Esophagus muscularis mucosa (tissue), 4 donors: ENCODE data around the gene ST6GALNAC3. TPM values are rescaled to one million over a fixed set of nuclear protein-coding genes. Genes with fewer than 3 reads are reported as not detected.

Source experiments
- DNase-seq: peaks from one replicate; pipeline ENCODE4 v3.0.0-alpha.2; 2017; ENCODE audit errors: extremely low spot score
- H3K27ac ChIP-seq, 4 donors: fragments of 200-600 bp; sonication (generic); replicated peaks in 1 of 4; 1 replicate in 3 of 4; 2 replicates in 1 of 4; pipeline ENCODE4 v1.5.1; 2016 to 2019; ENCODE audit warnings: mild to moderate bottlenecking in 1 of 4
- H3K27me3 ChIP-seq, 4 donors: fragments of 200-600 bp; sonication (generic); one replicate each; pipeline versions ENCODE4 v1.5.1 to v1.6.0; 2016 to 2019
- H3K36me3 ChIP-seq, 4 donors: fragments of 200-600 bp; sonication (generic); one replicate each; pipeline ENCODE4 v1.5.1; 2016 to 2019
- H3K4me1 ChIP-seq, 4 donors: fragments of 200-600 bp; sonication (generic); one replicate each; pipeline ENCODE4 v1.5.1; 2016 to 2019
- H3K4me3 ChIP-seq, 4 donors: fragments of 200-600 bp; sonication (generic); 1 replicate in 2 of 4; 2 replicates in 2 of 4; pipeline ENCODE4 v1.5.1; 2016 to 2019; ENCODE audit warnings: mild to moderate bottlenecking in 4 of 4, moderate library complexity in 1 of 4
- H3K9me3 ChIP-seq, 4 donors: fragments of 200-600 bp; sonication (generic); 1 replicate in 3 of 4; 2 replicates in 1 of 4; pipeline ENCODE4 v1.5.1; 2016 to 2019
- EP300 ChIP-seq: sonication (generic); formaldehyde crosslinking; IDR thresholded peaks from one replicate; pipeline ENCODE4 v1.6.1; 2017; ENCODE audit warnings: antibody characterized with exemption
- POLR2A ChIP-seq: fragments of 450-650 bp; IDR thresholded peaks from one replicate; pipeline ENCODE4 v1.6.1; 2017; ENCODE audit warnings: antibody characterized with exemption, moderate library complexity, mild to moderate bottlenecking, low read depth
- POLR2AphosphoS5 ChIP-seq, 2 donors: sonication (generic); formaldehyde crosslinking; IDR thresholded peaks; one replicate each; pipeline ENCODE4 v1.6.1; 2017; ENCODE audit warnings: antibody characterized with exemption in 2 of 2
- WGBS: methylation state at CpG from one replicate; pipeline ENCODE4 v1.1.5; 2018; 5-methylcytosine and 5-hydroxymethylcytosine counted together
- intact Hi-C: fragments of 100-400 bp; cut with DNase I; formaldehyde crosslinking; loops from one replicate; pipeline ENCODE4 v1.15.1; 2023
- total RNA-seq, 4 donors: library from RNA; depleted of rRNA; stranded (reverse); fragments of >200 nt; gene quantifications; one replicate each; pipeline versions ENCODE4 v1.1.0 to v1.2.1, GENCODE V29; 2016
- TF ChIP-seq, protein P1 (sequence below), 3 experiments: fragments of 200-600 bp in 2 of 3; fragments of 450-650 bp in 1 of 3; sonication (generic) in 2 of 3; IDR thresholded peaks; one replicate each; pipeline ENCODE4 v1.5.1; 2017 to 2019; ENCODE audit warnings: antibody characterized with exemption in 3 of 3, mild to moderate bottlenecking in 2 of 3, moderate library complexity in 1 of 3

The ST6GALNAC3 gene
- total RNA-seq, 4 donors from 2014 or later = 2.1 to 6.8 (median 4.8) TPM

DNA sequence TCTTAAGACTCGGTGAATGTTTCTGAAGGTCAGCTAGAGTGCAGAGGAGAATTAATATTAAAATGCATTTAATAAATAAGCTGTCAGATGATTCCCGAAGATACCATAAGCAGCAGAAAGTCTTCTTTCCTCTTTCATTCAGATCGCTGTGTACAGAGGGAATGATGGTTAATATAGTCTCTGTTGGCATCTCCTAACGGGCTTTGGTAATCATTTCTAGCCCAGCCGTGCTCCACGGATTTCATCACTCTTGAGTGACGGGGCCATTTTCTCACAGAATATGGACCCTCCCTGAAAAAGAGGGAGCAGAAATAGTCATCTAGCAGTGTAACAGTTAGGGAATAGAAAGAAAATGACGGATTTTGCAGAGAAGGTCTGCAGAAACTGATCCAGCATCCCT lies 103.1 kb downstream of the ST6GALNAC3 start:
- intact Hi-C loops = no loop called here
- H3K27me3 ChIP-seq = no peaks in the 10 kb centered on the region
- no peaks in the 10 kb centered on the region for H3K4me1 ChIP-seq
- WGBS = 79% methylated on average over 8 of the region's 8 CpGs
- H3K36me3 ChIP-seq = no peaks in the 10 kb centered on the region
- H3K27ac ChIP-seq = no peak overlapping the region
- TF ChIP-seq EP300 (no peak), POLR2A (no peak), POLR2AphosphoS5 (IDR thresholded peaks at IDR 0.05) (no peak)
- TF ChIP-seq, protein P1, sequence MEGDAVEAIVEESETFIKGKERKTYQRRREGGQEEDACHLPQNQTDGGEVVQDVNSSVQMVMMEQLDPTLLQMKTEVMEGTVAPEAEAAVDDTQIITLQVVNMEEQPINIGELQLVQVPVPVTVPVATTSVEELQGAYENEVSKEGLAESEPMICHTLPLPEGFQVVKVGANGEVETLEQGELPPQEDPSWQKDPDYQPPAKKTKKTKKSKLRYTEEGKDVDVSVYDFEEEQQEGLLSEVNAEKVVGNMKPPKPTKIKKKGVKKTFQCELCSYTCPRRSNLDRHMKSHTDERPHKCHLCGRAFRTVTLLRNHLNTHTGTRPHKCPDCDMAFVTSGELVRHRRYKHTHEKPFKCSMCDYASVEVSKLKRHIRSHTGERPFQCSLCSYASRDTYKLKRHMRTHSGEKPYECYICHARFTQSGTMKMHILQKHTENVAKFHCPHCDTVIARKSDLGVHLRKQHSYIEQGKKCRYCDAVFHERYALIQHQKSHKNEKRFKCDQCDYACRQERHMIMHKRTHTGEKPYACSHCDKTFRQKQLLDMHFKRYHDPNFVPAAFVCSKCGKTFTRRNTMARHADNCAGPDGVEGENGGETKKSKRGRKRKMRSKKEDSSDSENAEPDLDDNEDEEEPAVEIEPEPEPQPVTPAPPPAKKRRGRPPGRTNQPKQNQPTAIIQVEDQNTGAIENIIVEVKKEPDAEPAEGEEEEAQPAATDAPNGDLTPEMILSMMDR (IDR thresholded peaks at IDR 0.05) = no peak
- H3K4me3 ChIP-seq = no peak overlapping the region
- DNase-seq = no peak
- H3K9me3 ChIP-seq = peaks cover 0 to 6% (median 0%) of the 10 kb centered on the region in 4 donors

DNA sequence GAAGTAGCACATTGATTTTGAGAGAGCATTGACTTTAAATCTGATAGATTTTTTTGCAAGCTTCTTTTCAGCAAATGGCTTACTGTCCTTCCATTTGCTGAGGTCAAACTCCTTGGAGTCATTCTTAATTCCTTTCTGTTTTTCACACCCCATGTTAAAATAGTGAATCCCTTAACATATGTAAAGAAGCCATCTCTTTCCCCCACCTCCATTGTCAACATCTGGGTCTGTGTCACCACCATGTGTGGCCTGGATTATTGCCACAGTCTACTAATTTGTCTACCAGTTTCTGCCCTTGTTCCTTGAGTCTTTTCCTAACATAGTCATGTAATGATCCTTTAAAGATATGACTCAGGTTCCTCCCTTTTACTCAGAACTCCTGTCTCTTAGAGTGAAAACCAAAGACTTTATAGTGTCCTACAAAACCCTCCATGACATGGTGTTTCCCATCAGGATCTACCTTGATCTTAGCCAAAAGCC lies 104.7 kb downstream of the ST6GALNAC3 start:
- Histone ChIP-seq H3K27ac (no peak overlapping the region), H3K4me1 (no peaks in the 10 kb centered on the region), H3K36me3 (no peaks in the 10 kb centered on the region), H3K9me3 (peaks cover 0 to 6% (median 0%) of the 10 kb centered on the region in 4 donors), H3K4me3 (no peak overlapping the region), H3K27me3 (no peaks in the 10 kb centered on the region)
- TF ChIP-seq POLR2AphosphoS5 (IDR thresholded peaks at IDR 0.05) (no peak), EP300 (no peak), POLR2A (no peak)
- TF ChIP-seq, protein P1 (IDR thresholded peaks at IDR 0.05) = no peak
- no peak for DNase-seq
- intact Hi-C loops = no loop called here

DNA sequence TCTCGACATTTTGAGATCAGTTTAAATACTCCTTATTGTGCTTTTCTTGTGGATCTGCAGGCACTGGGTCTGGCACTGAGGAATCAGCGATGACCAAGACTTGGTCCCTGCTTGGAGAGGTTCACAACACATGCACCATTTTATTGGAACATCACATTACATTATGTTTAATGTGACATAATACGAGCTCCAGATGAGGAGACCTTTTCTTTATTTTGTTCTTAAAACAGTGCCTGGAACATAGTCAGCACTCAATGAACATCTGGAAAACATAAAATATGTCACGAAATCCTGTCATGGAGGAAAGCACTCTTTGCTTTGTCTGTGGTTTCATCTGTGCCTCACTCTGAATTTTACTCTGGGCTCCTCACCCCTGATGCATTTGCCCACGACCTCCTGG lies 110.7 kb downstream of the ST6GALNAC3 start:
- Histone ChIP-seq H3K27ac (no peak overlapping the region), H3K36me3 (no peaks in the 10 kb centered on the region), H3K4me1 (no peaks in the 10 kb centered on the region), H3K27me3 (no peaks in the 10 kb centered on the region), H3K9me3 (peaks cover 0 to 5% (median 0%) of the 10 kb centered on the region in 4 donors), H3K4me3 (no peak overlapping the region)
- intact Hi-C loops = no loop called here
- 77% methylated on average over 5 of the region's 5 CpGs for WGBS
- DNase-seq = no peak
- TF ChIP-seq EP300 = no peak
- no peak for TF ChIP-seq POLR2AphosphoS5 (IDR thresholded peaks at IDR 0.05)
- TF ChIP-seq, protein P1 (IDR thresholded peaks at IDR 0.05) = no peak
- TF ChIP-seq POLR2A = no peak

DNA sequence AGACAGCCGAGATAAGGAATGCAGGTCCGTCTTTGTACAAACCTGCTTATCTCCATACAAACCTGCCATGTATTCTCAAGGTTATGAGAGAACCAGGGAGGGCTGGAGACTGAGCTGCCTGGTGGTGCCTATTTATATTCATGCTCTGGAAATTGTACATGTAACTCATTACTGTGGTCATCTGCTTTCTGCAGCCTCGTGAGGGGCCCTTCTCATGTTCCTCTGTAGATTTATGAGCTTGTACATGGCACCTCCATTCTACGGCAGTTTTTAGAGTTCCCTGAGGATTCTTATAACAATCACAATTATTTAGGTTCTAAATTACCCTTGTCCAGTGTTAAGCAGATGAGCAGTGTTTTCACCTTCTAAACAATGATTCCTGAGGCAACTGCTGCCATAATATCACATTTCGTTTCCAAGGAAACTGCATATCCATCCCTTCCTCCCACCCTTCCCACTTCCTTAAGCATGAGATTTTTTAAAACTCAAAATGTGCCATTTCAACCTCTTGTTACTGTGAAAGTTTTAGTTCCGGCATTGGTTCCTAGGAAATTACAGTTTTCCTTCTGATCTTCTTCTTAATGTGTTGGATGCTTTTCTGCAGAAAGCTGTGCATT lies 112.1 kb downstream of the ST6GALNAC3 start:
- intact Hi-C loops = no loop called here
- whole genome bisulfite sequencing = 84% methylated on average over 6 of the region's 6 CpGs
- no peaks in the 10 kb centered on the region for H3K4me1 ChIP-seq
- TF ChIP-seq, protein P1 (IDR thresholded peaks at IDR 0.05) = no peak
- no peak for TF ChIP-seq EP300
- no peak for TF ChIP-seq POLR2AphosphoS5 (IDR thresholded peaks at IDR 0.05)
- no peak for TF ChIP-seq POLR2A
- no peaks in the 10 kb centered on the region for H3K36me3 ChIP-seq
- H3K27me3 ChIP-seq = no peaks in the 10 kb centered on the region
- no peak overlapping the region for H3K27ac ChIP-seq
- no peak overlapping the region for H3K4me3 ChIP-seq
- H3K9me3 ChIP-seq = no peaks in the 10 kb centered on the region
- no peak for DNase-seq

DNA sequence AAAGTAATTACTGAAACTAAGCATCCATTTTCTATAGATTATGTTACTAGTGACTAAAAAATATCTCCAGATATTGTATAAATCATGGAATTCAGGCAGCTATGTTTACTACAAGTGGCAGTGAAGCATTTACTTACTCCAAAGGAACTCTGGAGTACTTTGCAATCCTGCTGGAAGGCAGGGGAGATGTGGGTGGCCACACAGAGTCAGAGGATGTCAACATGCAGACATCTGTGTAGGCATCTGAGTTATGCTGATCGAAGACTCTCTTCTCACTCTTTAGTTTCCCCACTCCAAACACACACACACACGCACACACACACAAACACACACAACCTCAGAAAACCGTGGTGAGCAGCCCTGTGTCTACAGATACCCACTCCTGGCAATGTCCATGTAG lies 112.9 kb downstream of the ST6GALNAC3 start:
- Histone ChIP-seq H3K4me1 (no peaks in the 10 kb centered on the region), H3K27ac (no peak overlapping the region), H3K4me3 (no peak overlapping the region), H3K36me3 (no peaks in the 10 kb centered on the region), H3K9me3 (no peaks in the 10 kb centered on the region), H3K27me3 (no peaks in the 10 kb centered on the region)
- intact Hi-C loops = no loop called here
- 87% methylated on average over 3 of the region's 3 CpGs for WGBS
- DNase-seq = no peak
- TF ChIP-seq, protein P1 (IDR thresholded peaks at IDR 0.05) = no peak
- no peak for TF ChIP-seq POLR2A
- no peak for TF ChIP-seq POLR2AphosphoS5 (IDR thresholded peaks at IDR 0.05)
- no peak for TF ChIP-seq EP300
